Uterus (tissue), 2 donors: ENCODE results near the gene VANGL2.

Experiments
- POLR2A ChIP-seq, 2 donors: fragments of 450-650 bp; IDR thresholded peaks; one replicate each; pipeline ENCODE4 v1.6.1; 2016; ENCODE audit warnings: antibody characterized with exemption in 2 of 2, mild to moderate bottlenecking in 1 of 2, moderate library complexity in 1 of 2
- TF ChIP-seq, protein P1 (sequence below), 4 experiments: fragments of 200-600 bp in 2 of 4; fragments of 450-650 bp in 2 of 4; sonication (generic) in 2 of 4; IDR thresholded peaks; one replicate each; pipeline ENCODE4 v1.5.1; 2016 to 2019; ENCODE audit warnings: antibody characterized with exemption in 4 of 4, mild to moderate bottlenecking in 2 of 4, moderate library complexity in 1 of 4

DNA sequence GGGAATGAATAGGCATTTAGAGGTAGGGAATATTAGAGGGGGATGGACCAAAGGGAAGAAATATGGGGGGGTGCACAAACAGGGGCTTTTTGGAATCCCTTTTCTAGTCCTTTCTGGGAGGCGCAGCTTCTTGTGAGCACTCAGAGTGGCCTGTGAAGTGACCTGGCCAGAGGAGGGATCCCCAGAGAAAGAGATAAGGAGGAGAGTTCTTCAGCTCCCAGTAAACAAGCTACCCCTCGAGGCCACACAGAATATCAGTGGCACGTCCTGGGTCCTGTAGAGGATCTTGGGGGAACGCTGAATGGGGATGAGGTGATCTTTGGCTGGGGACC is 19.4 kb downstream of the VANGL2 start:
- TF ChIP-seq, protein P1, sequence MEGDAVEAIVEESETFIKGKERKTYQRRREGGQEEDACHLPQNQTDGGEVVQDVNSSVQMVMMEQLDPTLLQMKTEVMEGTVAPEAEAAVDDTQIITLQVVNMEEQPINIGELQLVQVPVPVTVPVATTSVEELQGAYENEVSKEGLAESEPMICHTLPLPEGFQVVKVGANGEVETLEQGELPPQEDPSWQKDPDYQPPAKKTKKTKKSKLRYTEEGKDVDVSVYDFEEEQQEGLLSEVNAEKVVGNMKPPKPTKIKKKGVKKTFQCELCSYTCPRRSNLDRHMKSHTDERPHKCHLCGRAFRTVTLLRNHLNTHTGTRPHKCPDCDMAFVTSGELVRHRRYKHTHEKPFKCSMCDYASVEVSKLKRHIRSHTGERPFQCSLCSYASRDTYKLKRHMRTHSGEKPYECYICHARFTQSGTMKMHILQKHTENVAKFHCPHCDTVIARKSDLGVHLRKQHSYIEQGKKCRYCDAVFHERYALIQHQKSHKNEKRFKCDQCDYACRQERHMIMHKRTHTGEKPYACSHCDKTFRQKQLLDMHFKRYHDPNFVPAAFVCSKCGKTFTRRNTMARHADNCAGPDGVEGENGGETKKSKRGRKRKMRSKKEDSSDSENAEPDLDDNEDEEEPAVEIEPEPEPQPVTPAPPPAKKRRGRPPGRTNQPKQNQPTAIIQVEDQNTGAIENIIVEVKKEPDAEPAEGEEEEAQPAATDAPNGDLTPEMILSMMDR (IDR thresholded peaks at IDR 0.05), result no peak
- no peak for TF ChIP-seq POLR2A (IDR thresholded peaks at IDR 0.05)
